ENCODE measurements around the gene LPA.

GRCh38 chr6:160531826-160532225 lies 132.2 kb downstream of the LPA start:
- TF ChIP-seq CTCF (IDR thresholded peaks at IDR 0.05; ENCODE audit: insufficient read depth, low read length, poor library complexity, severe bottlenecking) (no peak), EZH2phosphoT487 (conservative IDR thresholded peaks at IDR 0.05; ENCODE audit: low read length) (no peak)

Measured in SU-DHL-6 (cell line).